Breast epithelium (tissue), 3 donors: ENCODE results near the gene DUSP28.

Experiments
- CTCF ChIP-seq, 3 donors: fragments of 450-650 bp; IDR thresholded peaks; one replicate each; pipeline ENCODE4 v1.5.1; 2016 to 2017; ENCODE audit warnings: antibody characterized with exemption in 3 of 3, mild to moderate bottlenecking in 3 of 3, moderate library complexity in 3 of 3
- POLR2A ChIP-seq: fragments of 450-650 bp; IDR thresholded peaks from one replicate; pipeline ENCODE4 v1.6.1; 2016; ENCODE audit warnings: antibody characterized with exemption, mild to moderate bottlenecking, moderate library complexity
- POLR2AphosphoS5 ChIP-seq, 3 donors: sonication (generic); formaldehyde crosslinking; IDR thresholded peaks; one replicate each; pipeline ENCODE4 v1.6.1; 2017; ENCODE audit warnings: antibody characterized with exemption in 3 of 3

GRCh38 chr2:240529344-240529999 lies 30.7 kb upstream of the DUSP28 start:
- TF ChIP-seq CTCF (IDR thresholded peaks at IDR 0.05) (no peak), POLR2A (no peak), POLR2AphosphoS5 (IDR thresholded peaks at IDR 0.05) (no peak)
